Fibroblast of the aortic adventitia (primary cell): ENCODE results near the gene GDF10. TPM values are rescaled to one million over a fixed set of nuclear protein-coding genes. Genes with fewer than 3 reads are reported as not detected.

ENCODE experiments used
- DNase-seq: peaks from one replicate; pipeline ENCODE4 v3.0.0-alpha.2; 2010; ENCODE audit warnings: low read depth
- H3K4me3 ChIP-seq: 2 replicates; pipeline ENCODE4 v1.5.1; 2011; ENCODE audit warnings: low read depth, mild to moderate bottlenecking, control low read depth, low read length, moderate library complexity
- CTCF ChIP-seq: IDR thresholded peaks from 2 replicates; pipeline ENCODE4 v1.5.1; 2011; ENCODE audit warnings: mild to moderate bottlenecking, low read length, control low read depth, inconsistent platforms; ENCODE audit not compliant: insufficient read depth
- total RNA-seq: library from RNA; depleted of rRNA; stranded (reverse); fragments of >200 nt; gene quantifications from 2 replicates; pipeline ENCODE4 v1.2.3, GENCODE V29; 2012; ENCODE audit warnings: low replicate concordance

Gene GDF10
- total RNA-seq, 1 donor = 11.1 TPM

GRCh38 chr10:47278720-47279119 lies 21.3 kb upstream of the GDF10 start:
- no peak overlapping the region for H3K4me3 ChIP-seq
- TF ChIP-seq CTCF = no peak
- DNase-seq = no peak

GRCh38 chr10:47279276-47279675 lies 20.7 kb upstream of the GDF10 start:
- H3K4me3 ChIP-seq = no peak overlapping the region
- TF ChIP-seq CTCF = no peak
- no peak for DNase-seq

- H3K4me3 ChIP-seq = no peak overlapping the region
- DNase-seq = no peak
- no peak for TF ChIP-seq CTCF
Observed at GRCh38 chr10:47282005-47282656, 17.9 kb upstream of the GDF10 start.

- no peak for DNase-seq
- TF ChIP-seq CTCF = no peak
- no peak overlapping the region for H3K4me3 ChIP-seq
Observed at GRCh38 chr10:47282657-47283018, 17.4 kb upstream of the GDF10 start.

GRCh38 chr10:47283101-47283630 lies 16.8 kb upstream of the GDF10 start:
- TF ChIP-seq CTCF = no peak
- H3K4me3 ChIP-seq = no peak overlapping the region
- no peak for DNase-seq

GRCh38 chr10:47283848-47284247 lies 16.1 kb upstream of the GDF10 start:
- no peak overlapping the region for H3K4me3 ChIP-seq
- no peak for DNase-seq
- TF ChIP-seq CTCF = no peak
